Astrocyte (in vitro differentiated cells and primary cell): ENCODE results near the gene KCTD20. TPM values are rescaled to one million over a fixed set of nuclear protein-coding genes. Genes with fewer than 3 reads are reported as not detected.

Experiments used
- DNase-seq: peaks from one replicate; pipeline ENCODE4 v3.0.0-alpha.2; 2010; ENCODE audit warnings: low read depth
- FAIRE-seq: peaks from 2 replicates; lab custom pipeline; 2011; peaks lifted over from hg19 to GRCh38; lab: Jason Lieb, UNC
- H2AFZ ChIP-seq: 2 replicates; pipeline ENCODE4 v1.6.0; 2012; ENCODE audit warnings: low read depth, low read length, inconsistent platforms
- H3K27ac ChIP-seq: 2 replicates; pipeline ENCODE4 v1.5.1; 2011; ENCODE audit warnings: low read depth, low read length, inconsistent platforms
- H3K27me3 ChIP-seq: 2 replicates; pipeline ENCODE4 v1.6.0; 2011; ENCODE audit warnings: low read length, inconsistent platforms; ENCODE audit not compliant: insufficient read depth
- H3K36me3 ChIP-seq: 2 replicates; pipeline ENCODE4 v1.5.1; 2011; ENCODE audit warnings: low read length, inconsistent platforms; ENCODE audit not compliant: insufficient read depth
- H3K4me1 ChIP-seq: 2 replicates; pipeline ENCODE4 v1.5.1; 2011; ENCODE audit warnings: low read length, inconsistent platforms; ENCODE audit not compliant: insufficient read depth
- H3K4me2 ChIP-seq: 2 replicates; pipeline ENCODE4 v1.6.0; 2012; ENCODE audit warnings: low read length, inconsistent platforms
- H3K4me3 ChIP-seq: 2 replicates; pipeline ENCODE4 v1.5.1; 2011; ENCODE audit warnings: low read depth, mild to moderate bottlenecking, low read length, inconsistent platforms; ENCODE audit not compliant: insufficient read depth
- H3K79me2 ChIP-seq: 2 replicates; pipeline ENCODE4 v1.6.0; 2012; ENCODE audit warnings: mild to moderate bottlenecking, low read length, inconsistent platforms; ENCODE audit not compliant: insufficient read depth
- H3K9ac ChIP-seq: 2 replicates; pipeline ENCODE4 v1.6.0; 2012; ENCODE audit warnings: mild to moderate bottlenecking, low read length, inconsistent platforms
- H3K9me3 ChIP-seq: 2 replicates; pipeline ENCODE4 v1.5.1; 2012; ENCODE audit warnings: low read depth, mild to moderate bottlenecking, low read length, inconsistent platforms; ENCODE audit not compliant: insufficient read depth
- H4K20me1 ChIP-seq: 2 replicates; pipeline ENCODE4 v1.6.0; 2012; ENCODE audit warnings: low read length, inconsistent platforms; ENCODE audit not compliant: insufficient read depth
- H3K27ac Mint-ChIP-seq: one replicate; pipeline ENCODE4 v1.8.0; 2021; ENCODE audit warnings: mild to moderate bottlenecking, mixed read lengths; ENCODE audit not compliant: unreplicated experiment
- H3K27me3 Mint-ChIP-seq: one replicate; pipeline ENCODE4 v1.8.0; 2021; ENCODE audit warnings: low read depth, mixed read lengths; ENCODE audit not compliant: unreplicated experiment
- H3K36me3 Mint-ChIP-seq: one replicate; pipeline ENCODE4 v1.8.0; 2021; ENCODE audit warnings: low read depth, mixed read lengths; ENCODE audit not compliant: unreplicated experiment
- H3K4me1 Mint-ChIP-seq: one replicate; pipeline ENCODE4 v1.8.0; 2021; ENCODE audit warnings: low read depth, mixed read lengths; ENCODE audit not compliant: unreplicated experiment
- H3K4me3 Mint-ChIP-seq: one replicate; pipeline ENCODE4 v1.8.0; 2021; ENCODE audit warnings: mild to moderate bottlenecking, moderate library complexity, mixed read lengths; ENCODE audit not compliant: unreplicated experiment
- H3K9me3 Mint-ChIP-seq: one replicate; pipeline ENCODE4 v1.8.0; 2021; ENCODE audit warnings: mild to moderate bottlenecking, mixed read lengths; ENCODE audit not compliant: unreplicated experiment
- CTCF ChIP-seq: IDR thresholded peaks from 2 replicates; pipeline ENCODE4 v1.5.1; 2011; ENCODE audit warnings: low read depth, mild to moderate bottlenecking, inconsistent platforms, low read length, moderate library complexity; ENCODE audit not compliant: insufficient read depth
- EZH2 ChIP-seq: IDR thresholded peaks from 2 replicates; pipeline ENCODE4 v1.6.1; 2012; ENCODE audit warnings: mild to moderate bottlenecking, low read length, inconsistent platforms; ENCODE audit not compliant: insufficient read depth
- total RNA-seq: library from RNA; stranded (reverse); gene quantifications from 2 replicates; pipeline ENCODE4 v1.2.1, GENCODE V29; 2021

KCTD20 gene
- total RNA-seq, 1 donor from 2014 or later = 56.7 TPM

- Histone ChIP-seq H3K4me1 (no peaks in the 10 kb centered on the region), H3K9me3 (no peaks in the 10 kb centered on the region), H3K9ac (no peak overlapping the region), H3K4me2 (no peak overlapping the region), H3K27ac (no peak overlapping the region), H3K79me2 (peaks cover 72% of the 10 kb centered on the region), H3K36me3 (peaks cover 22% of the 10 kb centered on the region), H4K20me1 (peaks cover 51% of the 10 kb centered on the region), H3K27me3 (no peaks in the 10 kb centered on the region), H3K4me3 (no peak overlapping the region), H2AFZ (no peak overlapping the region)
- DNase-seq = no peak
- Mint-ChIP-seq H3K36me3 (peaks cover 17% of the 10 kb centered on the region), H3K27me3 (no peaks in the 10 kb centered on the region), H3K9me3 (no peaks in the 10 kb centered on the region), H3K4me3 (no peak overlapping the region), H3K4me1 (no peaks in the 10 kb centered on the region), H3K27ac (no peak overlapping the region)
- no peak for FAIRE-seq
- TF ChIP-seq EZH2 (no peak), CTCF (no peak)
Observed at GRCh38 chr6:36536873-36537547, 94.2 kb downstream of the KCTD20 start.

DNA sequence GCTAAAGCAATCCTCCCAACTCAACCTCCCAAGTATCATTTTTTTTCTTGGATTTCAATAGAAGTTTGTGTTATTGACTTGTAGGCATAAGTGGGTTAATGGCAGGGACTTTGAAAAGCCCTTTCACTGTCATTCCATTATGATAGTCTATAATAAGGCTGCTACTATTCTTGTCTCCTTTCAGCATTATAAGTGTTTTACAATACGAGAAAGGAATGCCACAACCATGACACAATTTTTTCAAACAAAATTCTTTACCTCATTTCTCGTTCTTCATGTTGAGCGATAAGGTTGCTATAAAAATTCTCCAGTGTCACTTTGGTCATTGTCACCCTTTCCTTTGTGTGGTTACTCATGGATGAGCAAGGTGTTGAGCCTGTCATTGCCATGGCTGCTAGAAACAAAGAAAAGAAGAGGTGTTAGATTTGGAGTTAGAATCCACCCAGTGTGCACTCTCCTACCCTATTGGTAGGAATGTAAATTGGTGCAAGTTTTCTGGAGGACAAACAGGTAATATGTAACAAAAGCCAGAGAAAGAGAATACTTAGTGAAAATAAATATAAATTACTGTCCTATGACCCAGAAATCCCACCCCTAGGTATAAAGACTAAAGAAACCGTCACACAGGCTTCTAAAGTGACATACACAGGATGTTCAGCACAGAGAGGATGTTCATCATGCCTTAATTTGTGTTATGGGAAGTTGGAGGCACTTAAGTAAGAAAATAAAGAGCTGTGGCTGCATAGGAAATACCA is 97.2 kb downstream of the KCTD20 start:
- Histone ChIP-seq H3K4me2 (no peak overlapping the region), H3K4me3 (no peak overlapping the region), H3K9ac (no peak overlapping the region), H3K79me2 (peaks cover 76% of the 10 kb centered on the region), H3K4me1 (no peaks in the 10 kb centered on the region), H2AFZ (no peak overlapping the region), H4K20me1 (peaks cover 40% of the 10 kb centered on the region), H3K27ac (no peak overlapping the region), H3K36me3 (peaks cover 16% of the 10 kb centered on the region), H3K9me3 (no peaks in the 10 kb centered on the region), H3K27me3 (no peaks in the 10 kb centered on the region)
- Mint-ChIP-seq H3K27me3 (no peaks in the 10 kb centered on the region), H3K4me3 (no peak overlapping the region), H3K9me3 (no peaks in the 10 kb centered on the region), H3K36me3 (peaks cover 18% of the 10 kb centered on the region), H3K27ac (no peak overlapping the region), H3K4me1 (peaks cover 10% of the 10 kb centered on the region)
- TF ChIP-seq EZH2 (no peak), CTCF (no peak)
- DNase-seq (no peak), FAIRE-seq (no peak)

Other genes starting within 250 kb of the KCTD20 start
- gene BRPF3, start 246.3 kb upstream of the KCTD20 start, total RNA-seq = 28.8 and 32.0 TPM in 2 replicates
- not detected in 2 replicates for gene PNPLA1, start 172.9 kb upstream of the KCTD20 start, total RNA-seq
- gene BNIP5, start 106.1 kb upstream of the KCTD20 start, total RNA-seq = not detected in 2 replicates
- gene ETV7, start 55.3 kb upstream of the KCTD20 start, total RNA-seq = 1.9 and 2.4 TPM in 2 replicates
- gene PXT1, start 146 bp upstream of the KCTD20 start, total RNA-seq = 0.09 and 0.14 TPM in 2 replicates
- 53.9 and 54.1 TPM in 2 replicates for gene STK38, start 104.5 kb downstream of the KCTD20 start, total RNA-seq
- 237 and 260 TPM in 2 replicates for gene SRSF3, start 151.4 kb downstream of the KCTD20 start, total RNA-seq
- 932 and 1,014 TPM in 2 replicates for gene CDKN1A, start 235.7 kb downstream of the KCTD20 start, total RNA-seq